IPS-11a (cell line): ENCODE results near the gene DNAH1.

Experiments
- H3K4me3 ChIP-seq: one replicate; pipeline ENCODE4 v1.5.1; 2013; ENCODE audit warnings: low read depth, low read length, control low read depth

Gene DNAH1

DNA sequence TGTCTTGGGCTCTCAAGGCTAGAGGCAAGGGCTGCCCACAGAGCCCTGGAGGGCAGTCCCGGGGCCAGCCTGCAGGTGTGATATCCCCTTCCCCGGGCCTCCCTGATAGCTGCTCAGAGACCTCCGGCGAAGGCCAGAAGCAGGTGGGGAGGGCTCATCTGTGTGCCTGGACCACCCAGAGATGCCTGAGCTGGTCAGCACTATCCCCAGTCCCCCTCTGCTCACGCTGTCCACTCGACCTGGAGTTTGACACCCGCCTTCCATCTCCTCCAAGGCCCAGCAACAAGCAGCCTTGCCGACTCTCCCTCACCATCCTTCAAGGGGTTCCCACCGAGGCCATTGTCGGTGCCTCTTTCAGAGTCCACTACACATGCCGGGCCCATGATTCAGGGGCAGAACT is 39.4 kb downstream of the DNAH1 start:
- H3K4me3 ChIP-seq: no peak overlapping the region

GRCh38 chr3:52356126-52356525 is 40.0 kb downstream of the DNAH1 start:
- H3K4me3 ChIP-seq: no peak overlapping the region

DNA sequence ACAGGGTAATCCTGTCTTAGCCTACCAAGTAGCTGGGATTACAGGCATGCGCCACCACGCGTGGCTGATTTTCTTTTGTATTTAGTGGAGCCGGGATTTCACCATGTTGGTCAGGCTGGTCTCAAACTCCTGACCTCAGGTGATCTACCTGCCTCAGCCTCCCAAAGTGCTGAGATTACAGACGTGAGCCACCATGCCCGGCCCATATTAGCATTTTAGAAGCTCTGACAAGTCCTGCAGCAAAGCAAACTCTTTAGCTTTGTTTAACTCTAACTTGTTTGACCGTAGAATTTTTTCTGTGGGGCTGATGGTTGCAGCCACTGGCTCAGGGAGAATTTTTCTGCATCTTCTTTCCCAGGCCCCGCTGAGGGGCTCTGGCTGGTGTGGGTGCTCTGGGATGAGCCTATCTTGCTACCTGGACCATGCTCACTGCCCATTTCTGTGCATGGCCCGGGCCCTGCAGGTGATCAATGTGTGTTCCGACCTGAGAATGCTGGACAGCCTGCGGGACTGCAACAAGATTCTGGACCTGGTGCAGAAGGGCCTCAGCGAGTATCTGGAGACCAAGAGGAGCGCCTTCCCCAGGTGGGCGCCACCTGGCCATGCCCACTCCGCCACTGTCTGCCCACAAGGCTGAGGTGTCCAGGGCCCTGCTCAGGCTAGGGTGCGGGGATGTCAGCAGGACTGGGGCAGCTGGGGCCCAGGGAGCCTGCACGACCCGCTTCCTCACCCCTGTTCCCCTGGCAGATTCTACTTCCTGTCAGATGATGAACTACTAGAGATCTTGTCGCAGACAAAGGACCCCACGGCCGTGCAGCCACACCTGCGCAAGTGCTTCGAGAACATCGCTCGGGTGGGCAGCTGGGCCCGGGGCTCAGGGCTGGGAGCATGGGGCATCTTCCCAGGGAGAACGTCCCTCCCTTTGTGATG is 41.3 kb downstream of the DNAH1 start:
- H3K4me3 ChIP-seq: no peak overlapping the region

DNA sequence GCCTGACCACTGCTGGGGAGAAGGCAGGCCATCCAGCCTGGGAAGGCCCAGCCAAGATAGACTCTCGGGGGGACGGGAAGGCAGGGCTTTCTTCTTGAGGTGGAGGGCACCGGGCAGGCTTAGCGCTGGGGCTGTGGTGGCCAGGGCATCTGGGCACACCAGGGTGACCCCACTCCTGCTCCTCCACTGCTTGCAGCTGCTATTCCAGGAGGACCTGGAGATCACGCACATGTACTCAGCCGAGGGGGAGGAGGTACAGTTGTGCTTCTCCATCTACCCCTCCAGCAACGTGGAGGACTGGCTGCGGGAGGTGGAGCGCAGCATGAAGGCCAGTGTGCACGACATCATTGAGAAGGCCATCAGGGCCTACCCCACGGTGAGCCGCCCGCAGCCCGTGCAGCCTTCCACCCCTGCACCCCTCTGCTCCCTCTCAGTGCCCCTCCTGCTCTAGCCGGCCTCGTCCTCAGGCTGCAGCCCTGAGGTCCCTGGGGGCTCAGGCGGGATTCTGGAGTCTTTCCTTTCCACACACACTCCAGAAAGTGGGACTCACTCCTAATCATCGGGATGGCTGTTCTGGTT is 42.3 kb downstream of the DNAH1 start:
- H3K4me3 ChIP-seq: no peak overlapping the region

GRCh38 chr3:52359116-52359855 is 43.2 kb downstream of the DNAH1 start:
- H3K4me3 ChIP-seq: no peak overlapping the region

DNA sequence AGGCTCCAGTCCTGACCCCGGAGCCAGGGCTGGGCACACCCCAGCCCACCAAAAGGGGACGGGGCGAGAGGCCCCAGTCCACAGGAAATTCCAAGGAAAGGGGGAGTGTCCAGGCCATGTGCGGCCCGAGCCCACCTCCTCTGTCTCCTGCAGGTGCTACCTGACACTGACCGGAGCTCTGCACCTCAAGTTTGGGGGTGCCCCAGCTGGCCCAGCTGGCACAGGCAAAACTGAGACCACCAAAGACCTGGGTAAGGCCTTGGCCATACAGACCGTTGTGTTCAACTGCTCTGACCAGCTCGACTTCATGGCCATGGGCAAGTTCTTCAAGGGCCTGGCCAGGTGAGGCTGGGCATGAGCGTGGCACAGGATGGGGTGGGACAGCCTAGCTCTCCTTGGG is 44.9 kb downstream of the DNAH1 start:
- no peak overlapping the region for H3K4me3 ChIP-seq

GRCh38 chr3:52361454-52361853 is 45.3 kb downstream of the DNAH1 start:
- H3K4me3 ChIP-seq: no peak overlapping the region

DNA sequence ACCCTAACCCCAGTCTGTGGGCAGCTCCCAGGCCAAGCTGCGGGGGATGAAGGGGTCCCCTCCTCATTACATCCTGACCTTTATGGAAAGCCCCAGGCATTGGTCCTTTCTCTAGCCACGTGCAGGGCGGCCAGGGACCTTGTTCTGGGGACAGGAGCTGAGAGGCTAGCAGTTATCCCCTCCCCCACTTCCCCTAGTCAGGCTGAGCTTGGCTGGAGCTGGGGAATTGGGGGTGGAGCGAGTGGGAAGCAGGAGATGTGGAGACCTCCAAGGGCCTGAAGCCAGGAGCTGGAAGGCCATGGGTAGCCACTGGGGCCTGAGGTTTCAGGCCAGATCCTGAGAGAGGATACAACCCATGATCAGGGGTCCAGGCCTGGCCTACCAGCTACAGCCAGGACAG is 45.8 kb downstream of the DNAH1 start:
- H3K4me3 ChIP-seq: no peak overlapping the region

DNA sequence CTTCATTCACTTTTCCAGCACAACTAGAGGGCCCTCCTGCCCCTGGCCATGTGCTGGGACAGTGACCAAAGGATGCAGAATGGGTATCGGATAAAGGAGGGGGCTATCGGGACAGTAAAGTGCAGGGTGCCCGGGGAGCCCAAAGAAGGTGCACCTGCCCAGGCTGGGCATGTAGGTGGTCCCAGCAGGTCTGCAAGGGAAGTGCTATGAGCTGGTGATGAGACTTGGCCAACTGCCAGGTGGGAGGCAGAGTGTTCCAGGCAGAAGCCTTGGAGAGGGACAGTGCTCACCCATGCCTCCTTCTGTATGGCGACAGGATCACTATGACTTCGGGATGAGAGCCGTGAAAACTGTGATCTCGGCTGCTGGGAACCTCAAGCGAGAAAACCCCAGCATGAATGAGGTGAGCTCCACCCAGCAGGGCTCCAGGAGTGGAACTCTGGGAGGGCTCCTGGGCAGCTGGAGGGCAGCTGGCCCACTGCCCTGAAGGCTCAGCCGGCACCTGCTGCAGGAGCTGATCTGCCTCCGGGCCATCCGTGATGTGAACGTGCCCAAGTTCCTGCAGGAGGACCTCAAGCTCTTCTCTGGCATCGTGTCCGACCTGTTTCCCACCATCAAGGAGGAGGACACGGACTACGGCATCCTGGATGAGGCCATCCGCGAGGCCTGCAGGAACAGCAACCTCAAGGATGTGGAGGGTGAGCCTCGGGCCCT is 48.4 kb downstream of the DNAH1 start:
- no peak overlapping the region for H3K4me3 ChIP-seq

- H3K4me3 ChIP-seq: no peak overlapping the region
These were observed 50.4 kb downstream of the DNAH1 start for GRCh38 chr3:52366527-52366926.

DNA sequence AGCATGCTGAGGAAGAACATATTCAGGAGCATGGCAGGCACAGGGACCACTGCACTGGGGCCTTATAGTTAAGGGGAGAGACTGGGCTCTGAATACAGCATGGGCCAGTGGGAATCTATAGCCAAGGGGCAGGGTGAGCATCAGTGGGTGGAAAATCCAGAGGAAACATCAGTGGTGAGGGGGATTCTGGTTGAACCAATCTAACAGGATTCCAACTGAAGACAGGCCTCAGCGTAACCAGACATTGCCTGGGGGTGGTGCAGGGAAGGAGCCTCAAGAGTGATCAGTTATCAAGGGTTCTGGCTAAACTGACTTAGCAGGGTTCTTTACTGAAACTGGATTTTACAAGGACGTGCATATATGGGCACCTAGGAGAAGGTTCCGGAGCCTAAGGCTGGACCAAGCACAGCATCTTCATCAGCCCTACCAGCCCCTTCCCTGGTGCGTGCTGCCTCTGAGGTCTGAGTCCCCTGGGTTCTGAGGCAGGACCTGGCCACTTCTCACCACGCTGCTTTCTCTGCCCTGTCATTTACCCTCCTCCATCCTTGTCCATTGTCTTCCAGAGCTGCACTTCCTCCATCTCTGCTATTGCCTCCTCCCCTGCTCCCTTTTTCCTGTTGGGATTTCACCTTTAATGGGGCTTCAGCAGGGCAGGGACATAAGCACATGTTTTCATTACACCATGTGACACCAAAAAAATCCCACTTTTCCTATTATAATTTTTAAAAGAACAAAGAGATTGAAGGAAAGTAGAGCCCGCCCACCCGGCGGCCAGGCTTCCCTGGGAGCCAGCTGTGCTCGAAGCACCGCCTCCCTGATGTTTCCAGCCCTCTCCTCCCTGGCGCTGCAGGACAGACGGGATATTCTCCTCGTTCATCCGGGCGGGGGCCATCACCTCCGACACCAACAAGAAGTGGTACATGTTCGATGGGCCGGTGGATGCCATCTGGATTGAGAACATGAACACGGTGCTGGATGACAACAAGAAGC is 52.1 kb downstream of the DNAH1 start:
- H3K4me3 ChIP-seq: no peak overlapping the region

- no peak overlapping the region for H3K4me3 ChIP-seq
These were observed 54.4 kb downstream of the DNAH1 start for GRCh38 chr3:52370531-52370930.

- H3K4me3 ChIP-seq: no peak overlapping the region
These were observed 56.8 kb downstream of the DNAH1 start for GRCh38 chr3:52372822-52373504.

DNA sequence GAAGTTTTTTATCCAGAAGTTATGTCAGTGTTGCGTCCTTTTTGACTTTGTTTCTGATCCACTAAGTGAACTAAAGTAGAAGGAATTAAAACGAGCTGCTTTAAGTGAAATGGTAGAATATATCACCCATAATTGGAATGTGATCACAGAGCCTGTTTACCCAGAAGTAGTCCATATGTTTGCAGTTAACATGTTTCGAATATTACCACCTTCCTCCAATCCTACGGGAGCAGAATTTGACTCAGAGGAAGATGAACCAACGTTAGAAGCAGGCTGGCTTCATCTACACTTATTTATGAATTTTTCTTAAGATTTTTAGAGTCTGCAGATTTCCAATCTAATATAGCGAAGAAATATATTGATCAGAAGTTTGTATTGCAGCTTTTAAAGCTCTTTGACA is 57.6 kb downstream of the DNAH1 start:
- H3K4me3 ChIP-seq: no peak overlapping the region

DNA sequence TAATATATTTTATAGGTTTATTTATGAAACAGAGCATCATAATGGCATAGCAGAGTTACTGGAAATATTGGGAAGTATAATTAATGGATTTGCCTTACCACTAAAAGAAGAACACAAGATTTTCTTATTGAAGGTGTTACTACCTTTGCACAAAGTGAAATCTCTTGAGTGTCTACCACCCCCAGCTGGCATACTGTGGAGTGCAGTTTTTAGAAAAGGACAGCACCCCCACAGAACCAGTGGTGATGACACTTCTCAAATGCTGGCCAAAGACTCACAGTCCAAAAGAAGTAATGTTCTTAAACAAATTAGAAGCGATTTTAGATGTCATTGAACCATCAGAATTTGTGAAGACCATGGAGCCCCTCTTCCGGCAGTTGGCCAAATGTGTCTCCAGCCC is 58.1 kb downstream of the DNAH1 start:
- no peak overlapping the region for H3K4me3 ChIP-seq

DNA sequence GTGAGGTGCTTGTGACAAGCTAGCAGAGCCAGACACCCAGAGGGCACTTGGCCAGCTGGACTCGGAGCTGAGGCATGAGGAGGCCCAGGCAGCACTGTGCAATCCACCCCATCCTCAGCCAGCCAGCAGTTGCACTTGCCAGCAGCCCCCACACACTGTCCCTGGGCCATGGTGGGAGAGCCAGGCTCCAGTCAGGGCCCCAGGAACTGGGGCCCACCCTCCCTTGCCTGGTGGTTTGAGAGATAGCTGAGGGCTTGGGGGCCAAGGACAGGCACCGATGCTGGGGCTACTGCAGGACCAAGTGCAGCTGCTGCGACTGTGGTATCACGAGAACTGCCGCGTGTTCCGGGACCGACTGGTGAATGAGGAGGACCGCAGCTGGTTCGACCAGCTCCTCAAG is 63.5 kb downstream of the DNAH1 start:
- H3K4me3 ChIP-seq: no peak overlapping the region

- no peak overlapping the region for H3K4me3 ChIP-seq
These were observed 63.9 kb downstream of the DNAH1 start for GRCh38 chr3:52380023-52380422.

DNA sequence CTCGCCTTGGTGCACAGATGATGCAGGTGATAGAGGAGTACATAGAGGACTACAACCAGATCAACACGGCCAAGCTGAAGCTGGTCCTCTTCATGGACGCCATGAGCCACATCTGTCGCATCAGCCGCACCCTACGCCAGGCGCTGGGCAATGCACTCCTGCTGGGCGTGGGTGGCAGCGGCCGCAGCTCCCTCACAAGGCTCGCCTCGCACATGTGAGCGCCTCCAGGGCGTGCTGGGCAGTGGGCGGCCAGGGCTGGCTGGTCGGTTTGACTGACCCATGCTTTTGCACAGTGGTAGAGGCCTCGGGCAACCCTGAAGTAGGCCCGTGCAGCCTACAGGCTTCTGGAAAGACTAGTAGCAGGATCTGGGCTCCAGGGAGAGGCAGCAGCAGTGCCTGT is 65.5 kb downstream of the DNAH1 start:
- H3K4me3 ChIP-seq: no peak overlapping the region

DNA sequence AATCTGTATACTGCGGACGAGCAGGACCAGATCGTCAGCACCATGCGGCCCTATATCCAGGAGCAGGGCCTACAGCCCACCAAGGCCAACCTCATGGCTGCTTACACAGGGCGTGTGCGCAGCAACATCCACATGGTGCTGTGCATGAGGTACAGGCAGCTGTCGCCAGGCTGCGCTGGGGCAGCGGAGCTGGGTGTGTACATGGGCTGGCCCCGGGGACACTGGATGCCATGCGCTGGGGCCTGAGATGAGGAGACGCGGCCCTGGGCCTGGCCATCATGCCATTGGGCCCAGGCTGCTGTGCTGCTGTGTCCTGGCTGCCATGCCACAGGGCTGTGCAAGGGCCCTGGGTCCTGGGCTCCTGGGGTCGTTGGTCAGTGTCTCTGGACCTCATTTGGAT is 67.3 kb downstream of the DNAH1 start:
- H3K4me3 ChIP-seq: no peak overlapping the region
